Thyroid gland (tissue), 4 donors: ENCODE measurements around the gene KRT9. TPM values are rescaled to one million over a fixed set of nuclear protein-coding genes. Genes with fewer than 3 reads are reported as not detected.
"Not testable (repeated sequence)": the region's sequence is repeated elsewhere in the genome, so short reads cannot be mapped to it uniquely, and the experiment has no call there.

Experiments
- DNase-seq, 2 donors: peaks; one replicate each; pipeline ENCODE4 v3.0.0-alpha.2; 2019
- H3K27ac ChIP-seq, 3 donors: fragments of 200-600 bp; sonication (generic); 1 replicate in 2 of 3; 2 replicates in 1 of 3; pipeline ENCODE4 v1.5.1; 2016 to 2019; ENCODE audit warnings: mild to moderate bottlenecking in 1 of 3, moderate library complexity in 1 of 3
- H3K27me3 ChIP-seq: fragments of 200-600 bp; sonication (generic); one replicate; pipeline ENCODE4 v1.5.1; 2019
- H3K36me3 ChIP-seq, 2 donors: fragments of 200-600 bp; sonication (generic); one replicate each; pipeline ENCODE4 v1.5.1; 2016 to 2019
- H3K4me1 ChIP-seq, 2 donors: fragments of 200-600 bp; sonication (generic); one replicate each; pipeline ENCODE4 v1.5.1; 2017 to 2019
- H3K4me3 ChIP-seq, 3 donors: fragments of 200-600 bp; sonication (generic); replicated peaks in 1 of 3; 1 replicate in 2 of 3; 2 replicates in 1 of 3; pipeline ENCODE4 v1.5.1; 2016; ENCODE audit warnings: mild to moderate bottlenecking in 1 of 3
- H3K9me3 ChIP-seq: fragments of 200-600 bp; sonication (generic); one replicate; pipeline ENCODE4 v1.5.1; 2017
- CTCF ChIP-seq, 6 experiments: fragments of 200-600 bp in 3 of 6; fragments of 450-650 bp in 3 of 6; sonication (generic) in 3 of 6; IDR thresholded peaks; one replicate each; pipeline ENCODE4 v1.5.1; 2016 to 2019; ENCODE audit warnings: antibody characterized with exemption in 6 of 6, mild to moderate bottlenecking in 2 of 6, inconsistent platforms in 1 of 6, moderate library complexity in 1 of 6
- POLR2A ChIP-seq, 2 donors: fragments of 450-650 bp; IDR thresholded peaks; one replicate each; pipeline ENCODE4 v1.6.1; 2017; ENCODE audit warnings: antibody characterized with exemption in 2 of 2, mild to moderate bottlenecking in 2 of 2, moderate library complexity in 1 of 2
- WGBS, 2 donors: methylation state at CpG; one replicate each; pipeline ENCODE4 v1.1.5; 2017; 5-methylcytosine and 5-hydroxymethylcytosine counted together
- intact Hi-C: fragments of 100-400 bp; cut with DNase I; formaldehyde crosslinking; loops from one replicate; pipeline ENCODE4 v1.15.1; 2023
- total RNA-seq, 4 donors: library from RNA; depleted of rRNA; stranded (reverse); fragments of >200 nt; gene quantifications; one replicate each; pipeline ENCODE4 v1.2.3, GENCODE V29; 2016

Gene KRT9
- not detected for total RNA-seq

GRCh38 chr17:41571561-41572434 lies at the start of gene KRT9:
TSS of gene KRT9 (minus strand) at chr17:41572059. CDS start at chr17:41571992, 67 bp downstream.
- Histone ChIP-seq H3K27me3 (no peaks in the 10 kb centered on the region), H3K27ac (no peak within 1 kb of the TSS), H3K4me1 (no peaks in the 10 kb centered on the region), H3K4me3 (no peak within 1 kb of the TSS), H3K36me3 (no peaks in the 10 kb centered on the region), H3K9me3 (no peaks in the 10 kb centered on the region)
- TF ChIP-seq CTCF (IDR thresholded peaks at IDR 0.05), result no peak
- TF ChIP-seq POLR2A (IDR thresholded peaks at IDR 0.05), result no peak
- no peak for DNase-seq
- intact Hi-C loops, result no loop called here
- 61 to 75% methylated on average over 10 to 15 of the region's 24 CpGs for whole genome bisulfite sequencing, 2 donors

- H3K9me3 ChIP-seq, H3K27ac ChIP-seq, intact Hi-C loops, DNase-seq, H3K4me3 ChIP-seq, H3K4me1 ChIP-seq, H3K27me3 ChIP-seq, H3K36me3 ChIP-seq: not testable (repeated sequence)
- WGBS, 2 donors, result 95 to 96% methylated on average over 10 to 11 of the region's 11 CpGs
Observed at GRCh38 chr17:41621435-41621817, 49.6 kb upstream of the KRT9 start.

GRCh38 chr17:41620583-41621434 lies 49.0 kb upstream of the KRT9 start:
- intact Hi-C loops, result no loop called here
- H3K27ac ChIP-seq, result no peak overlapping the region

GRCh38 chr17:41619927-41620582 lies 48.2 kb upstream of the KRT9 start:
- intact Hi-C loops, H3K4me3 ChIP-seq, DNase-seq, H3K27me3 ChIP-seq, H3K4me1 ChIP-seq, H3K27ac ChIP-seq, H3K36me3 ChIP-seq, H3K9me3 ChIP-seq: not testable (repeated sequence)
- WGBS, 2 donors, result 83 to 88% methylated on average over 6 of the region's 6 CpGs

More at GRCh38 chr17:41620583-41621434, 49.0 kb upstream of the KRT9 start:
- Histone ChIP-seq H3K36me3 (no peaks in the 10 kb centered on the region), H3K27me3 (no peaks in the 10 kb centered on the region), H3K4me3 (no peak overlapping the region), H3K9me3 (no peaks in the 10 kb centered on the region), H3K4me1 (no peaks in the 10 kb centered on the region)
- 72 to 84% methylated on average over 6 to 15 of the region's 21 CpGs for WGBS, 2 donors
- no peak for TF ChIP-seq POLR2A (IDR thresholded peaks at IDR 0.05)
- no peak for TF ChIP-seq CTCF (IDR thresholded peaks at IDR 0.05)
- DNase-seq, result no peak

GRCh38 chr17:41619036-41619926 lies 47.4 kb upstream of the KRT9 start:
- Histone ChIP-seq H3K36me3 (no peaks in the 10 kb centered on the region), H3K27ac (no peak overlapping the region), H3K4me3 (no peak overlapping the region), H3K27me3 (no peaks in the 10 kb centered on the region), H3K9me3 (no peaks in the 10 kb centered on the region), H3K4me1 (no peaks in the 10 kb centered on the region)
- 83 to 86% methylated on average over 17 of the region's 20 CpGs for WGBS, 2 donors
- no peak for DNase-seq
- TF ChIP-seq CTCF (IDR thresholded peaks at IDR 0.05) (no peak), POLR2A (IDR thresholded peaks at IDR 0.05) (no peak)
- intact Hi-C loops, result no loop called here
